Panc1 (cell line): Measurements from ENCODE around the gene ZFHX3. TPM values are rescaled to one million over a fixed set of nuclear protein-coding genes. Genes with fewer than 3 reads are reported as not detected.

Experiments used
- ATAC-seq: fragments of 200-7000 bp; cut with Tn5 transposase; 2 replicates; pipeline ENCODE4 v1.9.1; 2020; ENCODE audit warnings: mild to moderate bottlenecking, moderate library complexity
- BruUV-seq: library from RNA; stranded (reverse); fragments of 400-500 nt; replicated peaks from 2 replicates; lab custom pipeline; 2021; lab: Mats Ljungman, UMichigan
- CTCF ChIA-PET: fragments of 300-600 bp; sonication (Branson Sonifier 250); formaldehyde crosslinking; loops from one replicate; lab custom pipeline; 2022; ENCODE audit warnings: antibody characterized with exemption; lab: Charles Lee
- POLR2A ChIA-PET: fragments of 300-600 bp; sonication (Branson Sonifier 250); formaldehyde crosslinking; loops from one replicate; lab custom pipeline; 2022; ENCODE audit warnings: antibody characterized with exemption; lab: Charles Lee
- DNase-seq: peaks from one replicate; pipeline ENCODE4 v3.0.0-alpha.2; 2010; ENCODE audit warnings: low read depth, low spot score
- H3K27ac ChIP-seq: 2 replicates; pipeline ENCODE4 v1.5.1; 2011; ENCODE audit warnings: mild to moderate bottlenecking, low read length, inconsistent platforms
- H3K27me3 ChIP-seq: fragments of 200-500 bp; sonication (Bioruptor generic); 2 replicates; pipeline ENCODE4 v1.6.0; 2014; ENCODE audit warnings: low read length, inconsistent platforms; ENCODE audit not compliant: control insufficient read depth, insufficient read depth
- H3K36me3 ChIP-seq: fragments of 200-500 bp; sonication (Bioruptor generic); 2 replicates; pipeline ENCODE4 v1.5.1; 2014; ENCODE audit warnings: inconsistent platforms, mild to moderate bottlenecking, low read length, moderate library complexity; ENCODE audit not compliant: control insufficient read depth, insufficient read depth
- H3K4me1 ChIP-seq: 2 replicates; pipeline ENCODE4 v1.5.1; 2011; ENCODE audit warnings: inconsistent platforms, mild to moderate bottlenecking, low read length, moderate library complexity; ENCODE audit not compliant: control insufficient read depth, insufficient read depth
- H3K4me3 ChIP-seq, 2 experiments: 2 replicates each; pipeline ENCODE4 v1.5.1; 2011 to 2012; ENCODE audit warnings: low read depth in 2 of 2, low read length in 2 of 2, mild to moderate bottlenecking in 2 of 2, inconsistent platforms in 1 of 2, moderate library complexity in 1 of 2
- H3K9me3 ChIP-seq: fragments of 200-500 bp; sonication (Bioruptor generic); 2 replicates; pipeline ENCODE4 v1.5.1; 2014; ENCODE audit warnings: low read depth, mild to moderate bottlenecking, inconsistent platforms, low read length, moderate library complexity; ENCODE audit not compliant: control insufficient read depth, insufficient read depth
- CTCF ChIP-seq: fragments of 450-650 bp; IDR thresholded peaks from 2 replicates; pipeline ENCODE4 v1.5.1; 2017; ENCODE audit warnings: mild to moderate bottlenecking
- POLR2AphosphoS5 ChIP-seq: IDR thresholded peaks from 2 replicates; pipeline ENCODE4 v1.6.1; 2012; ENCODE audit warnings: mild to moderate bottlenecking, low read depth, low read length, moderate library complexity
- SIN3A ChIP-seq: IDR thresholded peaks from 2 replicates; pipeline ENCODE4 v1.6.1; 2012; ENCODE audit warnings: low read depth, mild to moderate bottlenecking, low read length, moderate library complexity, borderline replicate concordance; ENCODE audit not compliant: insufficient read depth
- TCF7L2 ChIP-seq: IDR thresholded peaks from 2 replicates; pipeline ENCODE4 v1.6.1; 2011; ENCODE audit warnings: mild to moderate bottlenecking, low read depth, low read length, inconsistent platforms
- in situ Hi-C: cut with HindIII; loops from 2 replicates; pipeline ENCODE4 v1.10.0; 2016; ENCODE audit warnings: low sequenced_read_pairs, low pct_unique_long_range_greater_than_20kb
- intact Hi-C: fragments of 100-400 bp; cut with micrococcal nuclease; formaldehyde crosslinking; loops from one replicate; pipeline ENCODE4 v1.10.0; 2022; ENCODE audit not compliant: unreplicated experiment
- total RNA-seq: library from RNA; stranded (reverse); gene quantifications from one replicate; pipeline ENCODE4 v1.2.1, GENCODE V29; 2021; ENCODE audit not compliant: unreplicated experiment
- TF ChIP-seq, protein P1 (sequence below), 2 experiments: IDR thresholded peaks; 2 replicates each; pipeline ENCODE4 v1.6.1; 2011 to 2012; ENCODE audit warnings: low read depth in 2 of 2, control low read depth in 1 of 2, low read length in 1 of 2, mild to moderate bottlenecking in 1 of 2, moderate library complexity in 1 of 2; ENCODE audit not compliant: insufficient read depth in 1 of 2

Gene ZFHX3
- total RNA-seq, 1 experiment from 2014 or later = 7.1 TPM

- no TSS peak for BruUV-seq
- no peak for TF ChIP-seq CTCF
- no peak for TF ChIP-seq SIN3A
- TF ChIP-seq, protein P1, sequence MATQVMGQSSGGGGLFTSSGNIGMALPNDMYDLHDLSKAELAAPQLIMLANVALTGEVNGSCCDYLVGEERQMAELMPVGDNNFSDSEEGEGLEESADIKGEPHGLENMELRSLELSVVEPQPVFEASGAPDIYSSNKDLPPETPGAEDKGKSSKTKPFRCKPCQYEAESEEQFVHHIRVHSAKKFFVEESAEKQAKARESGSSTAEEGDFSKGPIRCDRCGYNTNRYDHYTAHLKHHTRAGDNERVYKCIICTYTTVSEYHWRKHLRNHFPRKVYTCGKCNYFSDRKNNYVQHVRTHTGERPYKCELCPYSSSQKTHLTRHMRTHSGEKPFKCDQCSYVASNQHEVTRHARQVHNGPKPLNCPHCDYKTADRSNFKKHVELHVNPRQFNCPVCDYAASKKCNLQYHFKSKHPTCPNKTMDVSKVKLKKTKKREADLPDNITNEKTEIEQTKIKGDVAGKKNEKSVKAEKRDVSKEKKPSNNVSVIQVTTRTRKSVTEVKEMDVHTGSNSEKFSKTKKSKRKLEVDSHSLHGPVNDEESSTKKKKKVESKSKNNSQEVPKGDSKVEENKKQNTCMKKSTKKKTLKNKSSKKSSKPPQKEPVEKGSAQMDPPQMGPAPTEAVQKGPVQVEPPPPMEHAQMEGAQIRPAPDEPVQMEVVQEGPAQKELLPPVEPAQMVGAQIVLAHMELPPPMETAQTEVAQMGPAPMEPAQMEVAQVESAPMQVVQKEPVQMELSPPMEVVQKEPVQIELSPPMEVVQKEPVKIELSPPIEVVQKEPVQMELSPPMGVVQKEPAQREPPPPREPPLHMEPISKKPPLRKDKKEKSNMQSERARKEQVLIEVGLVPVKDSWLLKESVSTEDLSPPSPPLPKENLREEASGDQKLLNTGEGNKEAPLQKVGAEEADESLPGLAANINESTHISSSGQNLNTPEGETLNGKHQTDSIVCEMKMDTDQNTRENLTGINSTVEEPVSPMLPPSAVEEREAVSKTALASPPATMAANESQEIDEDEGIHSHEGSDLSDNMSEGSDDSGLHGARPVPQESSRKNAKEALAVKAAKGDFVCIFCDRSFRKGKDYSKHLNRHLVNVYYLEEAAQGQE (IDR thresholded peaks at IDR 0.05; ENCODE audit: insufficient read depth in 1 of 2, low read depth in 2 of 2, low read length in 1 of 2) = no peak
- TF ChIP-seq POLR2AphosphoS5 = no peak
- no peak for TF ChIP-seq TCF7L2
- intact Hi-C loops (no loop called here), in situ Hi-C loops (no loop called here)
- CTCF ChIA-PET = no interaction called here
- H3K27me3 ChIP-seq = no peaks in the 10 kb centered on the region
- no peak for ATAC-seq
- POLR2A ChIA-PET = no interaction called here
- H3K27ac ChIP-seq = no peak overlapping the region
- H3K36me3 ChIP-seq = no peaks in the 10 kb centered on the region
- H3K9me3 ChIP-seq = no peaks in the 10 kb centered on the region
- H3K4me1 ChIP-seq = no peaks in the 10 kb centered on the region
- DNase-seq = no peak
- H3K4me3 ChIP-seq = no peak overlapping the region
These were observed 124.2 kb downstream of the ZFHX3 start for GRCh38 chr16:72923757-72924156.

DNA sequence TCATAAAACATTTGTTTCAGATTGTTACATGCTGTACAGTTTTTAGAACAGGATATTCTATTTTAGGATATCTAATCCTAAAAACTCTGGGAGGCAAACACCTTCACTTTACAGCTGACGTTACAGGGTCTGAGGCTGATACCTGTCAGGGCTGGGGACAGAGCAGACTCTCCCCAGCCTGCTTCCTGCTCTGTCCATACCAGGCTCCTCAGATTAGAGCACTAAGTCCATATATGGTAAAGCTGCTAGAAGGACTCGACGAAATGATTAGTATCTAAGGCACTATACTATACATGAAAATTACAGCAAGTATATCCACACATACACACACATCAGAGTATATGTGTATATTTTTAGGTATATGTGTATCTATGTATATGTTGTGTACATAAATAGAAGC lies 125.2 kb downstream of the ZFHX3 start:
- POLR2A ChIA-PET = no interaction called here
- Histone ChIP-seq H3K27me3 (no peaks in the 10 kb centered on the region), H3K4me1 (no peaks in the 10 kb centered on the region), H3K27ac (no peak overlapping the region), H3K36me3 (no peaks in the 10 kb centered on the region), H3K9me3 (no peaks in the 10 kb centered on the region), H3K4me3 (no peak overlapping the region)
- in situ Hi-C loops = no loop called here
- no peak for ATAC-seq
- BruUV-seq = no TSS peak
- TF ChIP-seq SIN3A (no peak), POLR2AphosphoS5 (no peak), TCF7L2 (no peak), CTCF (no peak)
- TF ChIP-seq, protein P1 (IDR thresholded peaks at IDR 0.05; ENCODE audit: insufficient read depth in 1 of 2, low read depth in 2 of 2, low read length in 1 of 2) = no peak
- no peak for DNase-seq
- intact Hi-C loops = no loop called here
- CTCF ChIA-PET = no interaction called here
